Endometrial microvascular endothelial cells (primary cell): ENCODE results near the gene CRY2. TPM values are rescaled to one million over a fixed set of nuclear protein-coding genes. Genes with fewer than 3 reads are reported as not detected.
"Not testable (repeated sequence)": the region's sequence is repeated elsewhere in the genome, so short reads cannot be mapped to it uniquely, and the experiment has no call there.

Source experiments
- in situ Hi-C: cut with HindIII; loops from 2 replicates; pipeline ENCODE4 v1.10.0; 2017; ENCODE audit warnings: low sequenced_read_pairs, low pct_unique_long_range_greater_than_20kb; ENCODE audit errors: inconsistent ontology term
- total RNA-seq: library from RNA; depleted of rRNA; stranded (reverse); fragments of >200 nt; gene quantifications from one replicate; pipeline ENCODE4 v1.2.3, GENCODE V29; 2015; ENCODE audit errors: inconsistent ontology term

CRY2 gene
- total RNA-seq, 1 donor from 2014 or later: 11.1 TPM

DNA sequence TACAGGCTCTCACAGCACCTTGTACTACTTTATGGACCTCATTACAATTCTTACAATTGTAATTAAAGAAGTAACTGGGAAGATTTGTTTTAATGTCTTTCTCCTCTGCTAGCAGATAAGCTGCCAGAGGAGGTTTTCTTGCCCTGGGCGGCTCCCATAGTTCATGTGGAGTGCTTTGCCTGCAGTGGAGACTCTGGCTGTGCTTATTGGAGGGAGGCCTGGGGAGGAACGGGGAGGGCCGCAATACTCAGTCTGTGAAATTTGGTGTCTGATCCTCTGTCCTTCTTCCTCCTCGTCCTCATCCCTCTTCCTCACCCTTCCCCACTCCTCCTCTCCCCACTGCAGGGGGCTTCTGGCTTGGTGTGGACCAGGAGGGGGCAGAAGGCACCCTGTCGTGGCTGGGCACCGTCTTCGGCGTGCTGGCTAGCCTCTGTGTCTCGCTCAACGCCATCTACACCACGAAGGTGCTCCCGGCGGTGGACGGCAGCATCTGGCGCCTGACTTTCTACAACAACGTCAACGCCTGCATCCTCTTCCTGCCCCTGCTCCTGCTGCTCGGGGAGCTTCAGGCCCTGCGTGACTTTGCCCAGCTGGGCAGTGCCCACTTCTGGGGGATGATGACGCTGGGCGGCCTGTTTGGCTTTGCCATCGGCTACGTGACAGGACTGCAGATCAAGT is 36.7 kb upstream of the CRY2 start:
- in situ Hi-C loops: no loop called here

DNA sequence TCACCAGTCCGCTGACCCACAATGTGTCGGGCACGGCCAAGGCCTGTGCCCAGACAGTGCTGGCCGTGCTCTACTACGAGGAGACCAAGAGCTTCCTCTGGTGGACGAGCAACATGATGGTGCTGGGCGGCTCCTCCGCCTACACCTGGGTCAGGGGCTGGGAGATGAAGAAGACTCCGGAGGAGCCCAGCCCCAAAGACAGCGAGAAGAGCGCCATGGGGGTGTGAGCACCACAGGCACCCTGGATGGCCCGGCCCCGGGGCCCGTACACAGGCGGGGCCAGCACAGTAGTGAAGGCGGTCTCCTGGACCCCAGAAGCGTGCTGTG is 36.2 kb upstream of the CRY2 start:
- in situ Hi-C loops: no loop called here

- in situ Hi-C loops: no loop called here
Measured at GRCh38 chr11:45811571-45812290, 35.5 kb upstream of the CRY2 start.

DNA sequence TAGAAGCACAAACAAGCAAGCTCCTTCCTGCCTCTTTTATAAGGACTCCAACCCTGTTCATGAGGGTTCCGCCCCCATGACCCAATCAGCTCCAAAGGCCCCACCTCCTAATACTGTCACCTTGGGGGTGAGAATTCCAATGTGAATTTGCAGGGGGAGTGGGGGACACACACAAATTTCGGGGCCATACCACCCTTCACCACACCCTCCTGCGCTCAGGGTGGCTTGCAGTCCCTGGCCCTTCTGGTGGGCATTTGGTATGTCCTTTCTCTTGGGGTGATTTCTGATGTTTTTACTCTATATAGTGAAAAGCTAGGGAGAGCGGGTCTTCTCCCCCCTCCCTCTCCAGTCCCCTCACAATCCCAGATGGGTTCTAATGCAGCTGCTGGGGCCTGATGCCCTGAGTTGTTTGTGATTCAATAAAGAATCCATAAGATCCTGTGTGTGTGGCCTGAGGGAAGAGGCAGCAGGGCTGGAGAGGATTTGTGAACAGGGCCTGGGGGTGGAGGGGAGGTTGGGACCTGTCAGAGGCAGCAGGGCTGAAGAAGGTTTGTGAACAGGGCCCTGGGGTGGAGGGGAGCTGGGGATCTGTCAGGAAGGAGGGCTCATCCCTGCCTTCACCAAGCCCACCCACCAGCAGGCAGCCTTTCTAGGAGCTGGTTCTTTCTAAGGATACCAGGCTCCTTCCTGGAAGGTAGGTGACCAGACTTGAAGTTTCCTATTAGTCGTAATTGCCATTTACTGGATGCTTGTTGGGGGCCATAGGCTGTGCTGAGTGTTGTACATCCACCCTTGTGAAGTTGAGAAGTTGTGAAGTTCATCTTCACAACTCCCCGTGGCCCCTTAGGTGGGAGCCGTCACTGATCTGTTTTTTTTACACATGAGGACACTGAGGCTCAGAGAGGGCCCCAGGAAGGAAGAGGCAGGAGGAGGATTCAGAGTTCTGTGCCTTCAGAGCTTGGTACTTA is 34.4 kb upstream of the CRY2 start:
- in situ Hi-C loops: no loop called here

DNA sequence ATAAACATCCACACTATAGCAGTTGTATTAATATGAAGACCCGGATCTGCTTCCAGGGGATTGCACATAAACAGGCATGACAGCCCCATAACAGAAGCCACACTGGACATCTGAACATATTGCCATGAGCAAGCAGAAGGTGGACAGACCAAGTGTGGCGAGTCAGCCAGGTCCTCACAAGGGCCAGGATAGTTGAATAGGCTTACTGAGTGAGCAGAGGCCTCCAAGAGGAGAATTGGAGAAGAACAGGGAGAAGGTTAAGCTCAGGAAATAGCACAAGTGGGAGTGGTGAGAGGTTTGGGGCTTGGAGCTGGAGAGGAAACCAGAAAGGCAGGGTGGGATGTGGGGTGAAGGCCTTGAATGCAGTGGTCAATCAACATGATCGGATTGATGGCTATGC is 31.5 kb upstream of the CRY2 start:
- in situ Hi-C loops: no loop called here

DNA sequence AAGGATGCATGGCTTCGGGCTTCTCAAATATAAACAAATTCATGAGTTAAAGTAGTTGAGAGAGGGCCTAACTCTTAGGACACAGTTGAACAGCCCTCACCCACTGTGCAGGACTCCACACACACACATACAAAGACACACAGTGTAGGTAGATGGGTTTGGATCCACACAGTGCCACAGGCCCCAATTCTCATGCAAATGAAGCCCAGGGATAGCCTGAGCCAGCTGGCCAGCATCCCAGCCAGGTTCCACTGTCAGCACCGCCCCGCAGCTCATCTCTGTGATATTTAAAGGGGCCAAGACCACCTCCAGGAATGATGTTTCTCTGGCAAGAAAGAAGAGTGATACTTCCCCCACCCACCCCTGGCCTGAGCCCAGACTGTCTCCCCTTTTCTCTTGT is 30.7 kb upstream of the CRY2 start:
- in situ Hi-C loops: no loop called here

GRCh38 chr11:45817191-45817590 is 30.1 kb upstream of the CRY2 start:
- in situ Hi-C loops: no loop called here

DNA sequence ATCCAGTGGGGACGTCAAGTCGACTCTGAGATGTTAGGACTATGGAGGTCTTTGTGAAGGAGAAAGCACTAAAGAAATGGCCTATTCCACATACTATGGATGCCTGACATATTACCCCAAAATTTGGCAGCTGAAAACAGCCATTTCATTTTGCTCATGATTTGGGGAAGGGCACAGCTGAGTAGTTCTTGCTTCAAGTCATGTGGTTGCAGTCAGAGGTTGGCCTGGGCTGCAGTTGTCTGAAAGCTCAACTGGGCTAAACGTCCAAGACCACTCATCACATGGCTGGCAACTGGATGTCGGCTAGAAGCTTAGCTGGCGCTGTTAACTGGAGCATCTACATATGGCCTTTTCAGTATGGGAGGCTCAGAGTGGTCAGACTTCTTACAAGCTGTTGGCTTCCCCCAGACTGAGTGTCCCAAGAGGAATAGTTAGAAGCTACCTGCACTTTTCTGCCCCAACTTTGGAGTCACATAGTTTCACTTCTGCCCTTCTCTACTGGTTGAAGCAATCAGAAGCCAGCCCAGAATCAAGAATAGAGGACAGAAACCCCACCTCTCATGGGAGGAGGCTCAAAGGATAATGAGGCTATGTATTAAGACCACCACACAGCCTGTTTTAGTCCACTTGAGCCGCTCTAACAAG is 28.2 kb upstream of the CRY2 start:
- in situ Hi-C loops: no loop called here

DNA sequence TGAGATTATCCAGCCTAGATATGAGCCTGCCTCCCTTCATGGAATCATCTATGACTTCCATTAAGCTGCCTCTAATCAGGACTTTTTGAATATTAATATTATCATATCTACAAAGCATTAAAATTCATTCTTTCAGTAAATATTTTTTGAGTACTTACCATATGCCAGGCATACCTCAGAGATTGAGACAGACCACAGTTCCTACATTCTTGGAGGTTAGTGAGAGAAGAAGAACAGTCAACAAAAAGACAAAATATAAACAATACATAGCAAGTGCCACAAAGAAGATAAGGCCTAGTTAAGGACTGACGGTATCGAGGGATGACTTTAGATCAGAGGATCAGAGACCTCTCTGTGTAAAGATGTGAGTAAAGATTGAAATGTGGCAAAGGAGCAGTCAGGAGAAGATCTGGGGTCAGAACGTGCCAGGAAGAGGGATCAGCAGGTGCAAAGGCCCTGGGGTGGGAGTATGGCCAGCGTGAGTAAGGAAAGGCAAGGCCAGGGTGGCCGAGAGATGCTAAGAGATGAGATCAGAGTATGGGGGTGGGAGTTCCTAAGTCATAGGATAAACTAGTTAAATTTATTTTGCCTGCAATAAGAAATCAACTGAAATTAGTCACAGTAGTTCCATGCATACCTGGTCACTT is 26.9 kb upstream of the CRY2 start:
- in situ Hi-C loops: no loop called here

DNA sequence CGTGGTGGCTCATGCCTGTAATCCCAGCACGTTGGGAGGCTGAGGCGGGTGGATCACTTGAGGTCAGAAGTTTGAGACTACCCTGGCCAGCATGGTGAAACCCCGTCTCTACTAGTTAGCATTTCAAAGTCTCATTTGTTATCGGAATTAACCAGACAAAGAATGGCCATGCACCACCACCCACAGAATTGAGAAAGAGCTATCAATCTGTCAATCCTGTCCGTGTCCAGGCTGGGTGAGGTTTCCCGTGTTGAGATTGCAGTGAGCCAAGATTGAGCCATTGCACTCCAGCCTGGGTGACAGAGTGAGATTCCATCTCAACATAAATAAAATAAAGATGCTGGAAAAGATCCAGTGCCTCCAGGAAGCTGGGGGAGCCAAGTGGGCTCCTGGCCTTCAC is 20.8 kb upstream of the CRY2 start:
- in situ Hi-C loops: not testable (repeated sequence)

DNA sequence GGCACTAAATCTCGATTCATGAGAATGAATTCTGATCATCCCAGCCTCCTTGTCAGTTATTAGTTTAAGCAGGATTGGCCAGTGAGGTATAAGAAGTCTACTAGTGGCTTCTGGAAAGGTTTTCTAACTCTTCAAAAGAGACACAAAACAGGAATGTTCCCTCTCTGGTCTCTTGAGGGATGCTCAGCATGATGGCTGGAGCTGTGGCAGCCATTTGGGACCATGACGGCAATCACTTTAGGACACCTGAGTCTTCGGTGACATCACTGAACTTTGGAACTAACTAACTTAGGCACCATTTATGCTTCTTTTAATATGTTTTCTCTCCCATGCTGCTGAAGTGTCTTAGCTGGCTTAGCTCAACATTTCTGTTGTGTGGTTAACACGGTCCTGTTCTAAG is 20.2 kb upstream of the CRY2 start:
- in situ Hi-C loops: no loop called here

GRCh38 chr11:45828996-45829395 is 18.3 kb upstream of the CRY2 start:
- in situ Hi-C loops: no loop called here

GRCh38 chr11:45830596-45830995 is 16.7 kb upstream of the CRY2 start:
- in situ Hi-C loops: no loop called here

DNA sequence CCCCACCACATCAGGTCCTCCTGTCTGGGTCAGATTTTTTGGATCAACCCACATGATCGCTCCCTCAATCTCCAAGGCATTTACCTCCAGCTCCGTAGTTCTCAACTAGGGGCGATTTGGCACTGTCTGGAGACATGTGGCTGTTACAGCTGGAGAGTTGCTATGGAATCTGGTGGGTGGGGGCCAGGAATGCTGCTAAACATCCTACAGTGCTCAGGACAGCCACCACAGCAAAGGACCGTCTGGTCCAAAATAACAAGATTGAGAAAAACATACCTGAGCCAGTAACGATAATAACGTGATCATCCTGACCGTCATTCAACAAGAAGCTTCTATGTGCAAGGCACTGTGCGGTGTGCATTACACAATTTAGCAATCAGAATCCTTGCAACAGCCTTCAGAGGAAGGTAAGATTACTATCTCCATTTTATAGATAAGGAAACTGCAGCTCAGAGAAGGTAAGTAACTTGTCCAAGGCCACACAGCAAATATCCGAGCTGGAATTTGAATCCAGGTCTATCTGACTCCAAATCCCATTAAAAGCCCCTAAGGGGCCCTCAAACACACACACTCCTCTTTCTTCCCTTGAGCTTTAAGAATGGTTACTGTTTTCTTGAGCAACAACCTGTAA is 14.3 kb upstream of the CRY2 start:
- in situ Hi-C loops: no loop called here

- in situ Hi-C loops: no loop called here
Measured at GRCh38 chr11:45833761-45834160, 13.5 kb upstream of the CRY2 start.

GRCh38 chr11:45834298-45834756 is 12.9 kb upstream of the CRY2 start:
- in situ Hi-C loops: no loop called here

DNA sequence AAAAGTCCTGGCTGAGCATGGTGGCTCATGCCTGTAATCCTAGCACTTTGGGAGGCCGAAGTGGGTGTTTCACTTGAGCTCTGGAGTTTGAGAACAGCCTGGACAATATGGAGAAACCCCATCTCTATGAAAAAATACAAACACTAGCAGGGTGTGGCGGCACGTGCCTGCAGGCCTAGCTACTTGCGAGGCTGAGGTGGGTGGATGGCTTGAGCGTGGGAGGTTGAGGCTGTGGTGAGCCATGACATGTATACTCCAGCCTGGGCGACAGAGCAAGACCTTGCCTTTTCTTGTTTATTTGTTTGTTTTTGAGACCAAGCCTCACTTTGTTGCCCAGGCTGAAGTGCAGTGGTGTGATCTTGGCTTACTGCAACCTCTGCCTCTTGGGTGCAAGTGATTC is 8.1 kb upstream of the CRY2 start:
- in situ Hi-C loops: no loop called here

DNA sequence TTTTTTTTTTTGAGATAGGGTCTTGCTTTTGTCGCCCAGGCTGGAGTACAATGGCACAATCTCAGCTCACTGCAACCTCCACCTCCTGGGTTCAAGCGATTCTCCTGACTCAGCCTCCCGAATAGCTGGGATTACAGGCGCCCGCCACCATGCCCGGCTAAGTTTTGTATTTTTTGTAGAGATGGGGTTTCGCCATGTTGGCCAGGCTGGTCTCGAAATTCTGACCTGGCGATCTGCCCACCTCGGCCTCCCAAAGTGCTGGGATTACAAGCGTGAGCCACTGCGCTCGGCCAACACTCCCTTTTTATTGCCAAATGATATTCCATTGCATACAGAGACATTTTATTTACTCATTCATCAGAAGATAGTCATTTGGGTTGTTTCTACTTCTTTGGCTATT is 7.0 kb upstream of the CRY2 start:
- in situ Hi-C loops: not testable (repeated sequence)
